Measurements from ENCODE around the gene LRRC70.
"Not testable (repeated sequence)": the region's sequence is repeated elsewhere in the genome, so short reads cannot be mapped to it uniquely, and the experiment has no call there.

The LRRC70 gene

DNA sequence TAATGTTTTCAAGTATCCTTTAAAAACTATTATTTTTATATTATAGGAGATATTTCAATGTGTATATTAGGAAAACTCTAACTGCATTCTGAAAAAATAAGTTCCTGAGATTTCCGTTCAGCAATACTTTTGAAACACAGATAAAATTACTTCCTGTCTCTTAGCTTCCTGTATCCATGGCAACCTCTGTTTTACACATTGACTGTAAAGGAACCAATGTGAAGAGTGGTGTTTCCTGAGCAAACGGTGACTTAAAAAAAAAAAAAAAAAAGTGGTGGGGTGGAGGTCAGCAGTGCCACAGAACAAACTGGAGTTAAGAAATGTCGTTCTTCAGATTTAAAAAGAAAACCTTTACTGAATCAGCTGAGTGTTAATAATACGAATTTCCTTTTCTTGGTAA, at the start of gene LRRC70:
Gene LRRC70 (plus strand): TSS at position 280 of the 400 bp plus-strand sequence. CDS start 620 bp downstream, outside the sequence.
- no peak for FAIRE-seq

DNA sequence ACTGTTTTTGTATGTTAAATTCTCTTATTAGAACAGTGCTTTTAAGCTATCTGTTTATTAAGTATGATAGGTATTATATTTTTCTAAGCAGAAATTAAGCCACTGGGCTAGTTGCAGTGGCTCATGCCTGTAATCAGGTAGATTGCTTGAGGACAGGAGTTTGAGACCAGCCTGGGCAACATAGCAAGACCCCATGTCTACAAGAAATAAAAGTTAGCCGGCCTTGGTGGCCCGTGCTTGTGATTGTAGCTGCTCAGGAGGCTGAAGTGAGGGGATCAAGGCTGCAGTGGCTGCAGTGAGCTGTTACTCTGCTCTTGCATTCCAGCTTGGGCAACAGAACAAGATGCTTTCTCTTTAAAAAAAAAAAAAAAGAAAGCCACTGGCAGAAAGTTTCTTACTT, 45.0 kb upstream of the LRRC70 start:
- no peak for FAIRE-seq

DNA sequence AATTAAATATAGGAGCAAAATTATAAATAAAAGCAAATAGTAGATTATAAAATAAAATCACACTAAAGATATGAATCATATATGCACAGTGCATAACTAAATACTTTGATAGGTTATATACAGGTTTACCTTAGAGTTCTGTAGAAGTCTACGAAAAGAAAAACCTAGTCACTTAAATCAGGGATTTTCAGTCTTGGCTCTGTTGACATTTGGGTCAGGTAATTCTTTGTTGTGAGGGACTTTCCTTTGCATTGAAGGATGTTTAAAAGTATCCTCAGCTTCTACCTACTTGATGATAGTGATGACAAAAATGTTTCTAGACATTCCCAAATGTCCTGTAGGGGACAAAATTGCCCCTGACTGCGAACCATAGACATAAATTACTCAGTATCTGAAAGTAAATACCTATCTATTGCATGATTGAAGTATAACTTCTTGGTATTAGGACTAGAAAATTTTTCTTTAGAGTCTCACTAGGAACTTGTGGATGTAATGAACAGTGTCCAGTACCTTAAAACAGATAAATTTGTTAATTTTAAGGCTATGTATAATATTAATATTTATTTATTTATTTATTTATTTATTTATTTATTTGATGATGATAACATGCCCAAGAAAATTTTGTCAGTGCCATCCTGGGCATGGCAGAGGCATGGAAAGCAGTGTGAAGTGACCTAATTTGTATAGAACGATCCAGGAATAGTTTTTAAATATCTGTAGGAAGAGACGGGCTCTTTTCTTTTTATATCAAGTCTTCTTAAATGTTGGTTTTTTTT, 44.0 kb upstream of the LRRC70 start:
- no peak for FAIRE-seq

DNA sequence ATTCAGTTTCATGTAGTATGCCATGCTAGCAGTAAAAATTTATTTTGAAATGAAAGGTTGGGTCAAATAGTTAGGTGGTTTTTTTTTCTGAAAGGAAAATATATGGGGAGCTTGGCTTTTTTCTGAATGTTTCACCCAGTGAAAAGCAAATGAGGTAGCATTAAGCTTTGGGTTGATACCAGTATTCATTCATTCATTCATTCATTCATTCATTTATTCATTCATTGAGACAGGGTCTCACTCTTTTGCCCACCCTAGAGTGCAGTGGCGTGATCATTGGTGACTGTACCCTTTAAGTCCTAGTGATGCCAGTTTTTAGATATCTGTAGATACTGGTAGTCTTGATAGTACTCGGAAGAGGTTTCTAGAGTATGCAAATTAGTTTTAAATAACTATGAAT, 42.4 kb upstream of the LRRC70 start:
- FAIRE-seq = no peak

- peak; percentile 19 for FAIRE-seq
These were observed 41.8 kb upstream of the LRRC70 start for GRCh38 chr5:62536783-62537182.

GRCh38 chr5:62538017-62538942, 40.3 kb upstream of the LRRC70 start:
- FAIRE-seq = no peak

GRCh38 chr5:62542720-62543119, 35.9 kb upstream of the LRRC70 start:
- FAIRE-seq = no peak

GRCh38 chr5:62547945-62548630, 30.5 kb upstream of the LRRC70 start:
- FAIRE-seq = no peak

- FAIRE-seq = no peak
These were observed 28.5 kb upstream of the LRRC70 start for GRCh38 chr5:62550103-62550502.

GRCh38 chr5:62555930-62556329, 22.7 kb upstream of the LRRC70 start:
- no peak for FAIRE-seq

DNA sequence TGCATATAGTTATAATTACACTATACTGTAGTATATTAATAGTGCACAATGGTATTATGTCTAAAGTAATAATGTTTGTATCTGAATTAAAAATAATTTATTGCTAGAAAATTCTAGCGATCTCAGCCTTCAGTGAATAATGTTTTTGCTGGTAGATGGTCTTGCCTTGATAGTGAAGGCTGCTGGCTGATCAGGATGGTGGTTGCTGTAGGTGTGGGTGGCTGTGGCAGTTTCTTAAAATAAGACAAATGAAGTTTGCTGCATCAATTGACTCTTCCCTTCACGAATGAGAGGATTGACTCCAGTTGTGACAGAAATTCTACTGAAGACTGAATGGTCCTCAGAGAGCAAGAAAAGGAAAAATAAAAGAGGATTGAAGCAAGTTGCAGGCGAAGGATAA, 19.7 kb upstream of the LRRC70 start:
- no peak for FAIRE-seq

GRCh38 chr5:62560786-62561185, 17.8 kb upstream of the LRRC70 start:
- FAIRE-seq = no peak

GRCh38 chr5:62561896-62562295, 16.7 kb upstream of the LRRC70 start:
- FAIRE-seq = no peak

GRCh38 chr5:62562867-62563266, 15.8 kb upstream of the LRRC70 start:
- no peak for FAIRE-seq

GRCh38 chr5:62564101-62564500, 14.5 kb upstream of the LRRC70 start:
- no peak for FAIRE-seq

DNA sequence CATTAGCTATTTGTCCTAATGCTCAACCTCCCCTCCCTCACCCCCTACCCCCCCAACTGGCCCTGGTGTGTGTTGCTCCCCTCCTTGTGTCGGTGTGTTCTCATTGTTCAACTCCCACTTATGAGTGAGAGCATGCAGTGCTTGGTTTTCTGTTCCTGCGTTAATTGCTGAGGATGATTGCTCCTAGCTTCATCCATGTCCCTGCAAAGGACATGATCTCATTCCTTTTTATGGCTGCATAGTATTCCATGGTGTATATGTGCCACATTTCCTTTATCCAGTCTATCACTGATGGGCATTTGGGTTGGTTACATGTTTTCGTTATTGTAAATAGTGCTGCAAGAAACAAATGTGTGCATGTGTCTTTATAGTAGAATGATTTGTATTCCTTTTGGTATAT, 12.9 kb upstream of the LRRC70 start:
- not testable (repeated sequence) for FAIRE-seq

DNA sequence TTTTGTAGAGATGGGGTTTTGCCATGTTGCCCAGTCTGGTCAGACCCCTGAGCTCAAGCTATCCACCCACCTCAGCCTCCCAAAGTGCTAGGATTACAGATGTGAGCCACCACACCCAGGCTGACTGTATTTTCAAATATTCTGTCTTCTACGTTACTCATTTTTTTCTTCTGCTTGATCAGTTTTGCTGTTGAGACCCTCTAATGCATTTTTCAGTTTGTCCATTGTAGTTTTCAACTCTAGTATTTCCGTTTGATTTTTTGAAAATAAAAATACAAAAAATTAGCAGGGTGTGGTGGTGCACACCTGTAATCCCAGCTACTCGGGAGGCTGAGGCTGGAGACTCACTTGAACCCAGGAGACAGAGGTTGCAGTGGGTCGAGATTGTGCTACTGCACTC, 10.5 kb upstream of the LRRC70 start:
- no peak for FAIRE-seq

DNA sequence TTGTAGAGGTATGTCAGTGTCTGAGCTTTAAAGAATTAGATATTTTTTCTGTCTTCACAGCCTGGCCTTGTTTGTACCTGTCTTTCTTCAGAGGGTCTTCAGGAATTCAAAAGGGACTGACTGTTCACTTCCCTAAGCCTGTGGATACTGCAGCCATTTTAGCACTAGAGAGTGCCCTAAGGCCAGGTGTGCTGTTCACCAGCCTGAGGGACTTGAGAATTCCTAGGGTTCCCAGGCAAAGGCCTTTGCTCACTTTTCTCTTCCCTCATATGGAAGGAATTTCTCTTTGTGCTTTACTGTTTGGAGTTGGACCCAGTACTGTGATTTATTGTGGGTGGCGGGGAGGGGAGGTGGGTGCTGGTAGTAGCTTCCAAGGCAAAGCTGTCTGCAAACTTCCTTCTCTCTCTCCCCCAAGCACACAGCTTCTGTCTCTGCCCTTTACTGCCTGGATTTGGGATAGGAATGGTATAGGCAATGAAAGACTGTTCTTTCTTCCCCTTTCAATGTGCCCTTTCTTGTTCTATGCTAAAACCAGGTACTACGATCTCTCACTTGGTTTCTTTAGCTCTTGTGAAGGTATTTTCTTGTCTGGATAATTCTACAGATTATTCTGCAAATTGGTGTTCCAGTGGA, 9.7 kb upstream of the LRRC70 start:
- FAIRE-seq = no peak

GRCh38 chr5:62569470-62569869, 9.1 kb upstream of the LRRC70 start:
- no peak for FAIRE-seq

DNA sequence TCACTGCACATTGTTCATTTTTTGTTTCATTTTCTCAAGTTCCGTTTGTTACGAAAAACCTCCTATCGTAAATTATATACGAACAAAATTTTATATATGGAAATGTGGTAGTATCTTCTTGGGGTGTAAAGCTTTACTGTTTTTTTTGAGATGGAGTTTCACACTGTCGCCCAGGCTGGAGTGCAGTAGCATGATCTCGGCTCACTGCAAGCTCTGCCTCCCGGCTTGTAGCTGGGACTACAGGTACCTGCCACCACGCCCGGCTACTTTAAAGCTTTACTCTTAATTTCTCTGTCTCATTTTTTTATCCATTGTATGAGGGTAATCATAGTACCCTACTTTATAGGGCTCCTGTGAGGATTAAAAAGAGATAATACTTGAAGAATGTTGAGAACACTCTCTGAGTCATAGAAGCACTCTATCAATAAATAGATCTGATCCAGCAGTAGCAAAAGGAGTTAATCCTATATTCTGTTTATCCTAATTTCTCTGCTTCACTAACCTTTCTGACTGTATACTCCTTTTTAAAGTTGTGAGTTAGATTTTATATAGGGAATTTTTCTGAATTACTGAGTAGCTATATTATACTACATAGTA, 5.6 kb upstream of the LRRC70 start:
- no peak for FAIRE-seq

- FAIRE-seq = no peak
These were observed 4.0 kb upstream of the LRRC70 start for GRCh38 chr5:62574599-62574998.

- FAIRE-seq = no peak
These were observed 3.6 kb upstream of the LRRC70 start for GRCh38 chr5:62575066-62575465.

DNA sequence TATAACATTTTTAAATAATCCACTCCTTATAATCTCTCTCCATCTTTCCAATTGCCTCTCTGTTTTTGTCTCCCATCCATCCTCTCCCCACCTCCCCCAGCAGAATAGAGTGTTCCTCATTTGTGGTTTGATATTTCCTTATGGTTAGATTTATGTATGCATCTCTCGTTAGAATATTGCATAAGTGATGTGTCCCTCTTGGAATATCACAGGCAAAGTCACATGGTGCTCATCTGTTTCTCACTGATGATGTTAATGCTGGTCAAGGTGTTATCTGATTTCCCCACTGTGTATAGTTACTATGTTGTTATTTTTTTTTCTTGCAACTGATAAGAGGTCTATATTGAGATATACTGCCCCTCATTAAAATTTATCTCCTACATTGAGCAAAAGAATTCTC, 3.1 kb upstream of the LRRC70 start:
- FAIRE-seq = no peak

Data from A204.1 (cell line).